SIG-M5 treated with dmso at 0.1 percent for 504 hours (cell line): ENCODE results near the gene SPATA31E1.
"Not testable (repeated sequence)": the region's sequence is repeated elsewhere in the genome, so short reads cannot be mapped to it uniquely, and the experiment has no call there.

Experiments used
- DNase-seq: peaks from one replicate; lab custom pipeline; 2025; ENCODE audit not compliant: unreplicated experiment; lab: John Stamatoyannopoulos, UW

The SPATA31E1 gene

GRCh38 chr9:87884578-87885459, 2.1 kb downstream of the SPATA31E1 start:
- no peak for DNase-seq

- no peak for DNase-seq
Observed at GRCh38 chr9:87885484-87886189, 3.0 kb downstream of the SPATA31E1 start.

DNA sequence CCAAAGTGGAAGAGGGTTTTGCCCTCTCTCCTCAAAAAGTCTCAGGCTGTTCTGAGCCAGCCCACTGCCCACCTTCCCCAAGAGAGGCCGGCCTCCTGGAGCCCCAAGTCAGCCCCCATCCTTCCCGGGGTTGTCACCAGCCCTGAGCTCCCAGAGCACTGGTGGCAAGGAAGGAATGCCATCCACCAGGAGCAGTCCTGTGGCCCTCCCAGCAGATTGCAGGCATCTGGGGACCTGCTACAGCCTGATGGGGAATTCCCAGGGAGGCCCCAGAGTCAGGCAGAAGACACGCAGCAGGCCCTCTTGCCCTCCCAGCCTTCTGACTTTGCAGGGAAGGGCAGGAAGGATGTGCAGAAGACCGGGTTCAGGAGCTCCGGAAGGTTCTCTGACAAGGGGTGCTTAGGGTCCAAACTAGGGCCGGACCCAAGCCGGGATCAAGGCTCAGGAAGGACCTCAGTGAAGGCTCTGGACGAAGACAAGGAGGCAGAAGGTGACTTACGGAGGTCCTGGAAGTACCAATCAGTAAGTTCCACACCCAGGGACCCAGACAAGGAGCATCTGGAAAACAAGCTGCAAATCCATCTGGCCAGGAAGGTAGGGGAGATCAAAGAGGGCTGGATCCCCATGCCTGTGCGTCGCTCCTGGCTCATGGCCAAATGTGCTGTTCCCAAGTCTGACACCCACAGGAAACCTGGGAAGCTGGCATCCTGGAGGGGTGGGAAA, 3.7 kb downstream of the SPATA31E1 start:
- DNase-seq: no peak

GRCh38 chr9:87886933-87887505, 4.3 kb downstream of the SPATA31E1 start:
- no peak for DNase-seq

DNA sequence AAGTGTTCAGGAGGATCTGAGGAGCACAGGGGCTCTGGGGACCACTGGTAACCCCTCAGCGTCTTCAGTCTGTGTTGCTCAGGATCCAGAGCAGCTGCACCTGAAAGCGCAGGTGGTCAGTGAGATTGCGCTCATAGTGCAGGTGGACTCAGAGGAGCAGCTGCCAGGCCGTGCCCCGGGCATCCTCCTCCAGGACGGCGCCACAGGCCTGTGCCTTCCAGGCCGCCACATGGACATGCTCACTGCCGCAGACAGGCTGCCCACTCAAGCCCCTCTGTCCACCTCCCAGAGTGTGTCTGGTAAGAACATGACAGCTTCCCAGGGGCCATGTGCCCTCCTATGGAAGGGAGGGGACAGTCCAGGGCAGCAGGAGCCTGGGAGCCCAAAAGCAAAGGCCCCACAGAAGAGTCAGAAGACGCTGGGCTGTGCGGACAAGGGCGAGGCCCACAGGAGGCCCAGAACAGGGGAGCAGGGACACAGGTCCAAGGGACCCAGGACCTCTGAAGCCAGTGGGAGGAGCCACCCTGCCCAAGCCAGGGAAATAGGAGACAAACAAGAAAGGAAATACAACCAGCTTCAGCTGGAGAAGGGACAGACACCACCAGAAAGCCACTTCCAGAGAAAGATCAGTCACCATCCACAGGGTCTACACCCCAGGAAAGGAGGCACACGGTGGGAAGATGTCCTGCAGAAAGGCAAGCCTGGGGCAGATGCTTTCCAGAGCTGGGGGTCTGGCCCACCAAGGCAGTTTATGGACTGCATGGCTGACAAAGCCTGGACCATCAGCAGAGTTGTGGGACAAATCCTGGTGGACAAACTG, 5.2 kb downstream of the SPATA31E1 start:
- DNase-seq: no peak

- DNase-seq: no peak
Observed at GRCh38 chr9:87888501-87888900, 5.8 kb downstream of the SPATA31E1 start.

DNA sequence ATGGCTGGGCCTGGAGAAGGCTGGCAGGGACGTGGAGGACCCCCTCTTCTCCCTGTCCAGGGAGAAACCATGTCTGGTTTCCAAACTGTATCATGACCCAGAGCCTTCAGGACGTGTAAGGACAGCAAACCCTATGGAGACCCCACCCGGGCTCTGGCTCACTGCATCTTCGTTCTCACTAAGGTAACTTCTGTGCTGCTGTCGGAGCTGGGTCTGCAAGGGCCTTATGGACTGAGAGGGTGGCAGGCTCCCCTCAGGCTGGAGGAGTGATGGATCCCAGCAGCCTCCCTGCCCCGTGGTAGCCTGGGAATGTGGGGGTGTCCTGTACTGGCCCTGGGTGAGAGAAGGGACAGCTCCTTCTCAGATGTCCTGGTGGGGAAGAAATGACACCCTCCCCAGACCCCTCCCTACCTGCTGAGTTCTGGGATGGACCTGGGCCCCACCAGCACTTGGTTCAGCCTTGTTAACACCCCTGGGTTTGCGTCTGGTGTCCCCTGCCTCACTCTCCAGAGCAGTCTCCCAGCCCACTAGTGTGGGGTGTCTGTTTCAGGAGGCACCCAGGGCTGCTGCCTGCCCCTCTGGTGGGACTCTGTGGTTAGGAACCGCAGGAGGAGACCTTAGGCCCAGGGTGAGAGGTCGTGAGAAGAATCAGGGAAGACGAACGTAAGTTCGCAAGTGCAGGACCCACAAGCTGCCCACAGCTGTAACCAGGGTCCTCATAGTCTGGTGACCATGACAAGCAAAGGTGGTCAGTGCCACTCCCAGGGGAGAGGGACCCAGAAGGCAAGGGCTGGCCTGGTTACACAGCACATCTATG, 6.6 kb downstream of the SPATA31E1 start:
- DNase-seq: no peak

DNA sequence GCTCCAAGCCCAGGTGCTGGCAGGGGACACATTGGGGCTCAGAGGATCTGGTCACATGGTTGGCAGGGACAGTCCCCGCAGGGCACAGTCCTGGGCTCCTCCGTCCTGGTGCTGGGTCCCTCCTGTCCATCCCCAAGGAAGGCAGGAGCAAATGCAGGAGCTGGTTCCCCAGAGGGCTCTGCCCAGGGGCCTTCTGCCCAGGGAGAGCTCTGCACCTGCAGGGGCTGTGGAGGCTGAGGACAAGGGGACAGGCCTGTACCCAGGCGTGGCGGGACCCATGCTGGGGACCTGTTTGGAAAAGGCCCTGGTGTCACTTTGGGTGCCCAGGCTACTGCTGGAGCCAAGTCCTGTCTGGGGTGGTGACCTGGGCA, 7.2 kb downstream of the SPATA31E1 start:
- DNase-seq: no peak

- DNase-seq: no peak
Observed at GRCh38 chr9:87890837-87891236, 8.2 kb downstream of the SPATA31E1 start.

DNA sequence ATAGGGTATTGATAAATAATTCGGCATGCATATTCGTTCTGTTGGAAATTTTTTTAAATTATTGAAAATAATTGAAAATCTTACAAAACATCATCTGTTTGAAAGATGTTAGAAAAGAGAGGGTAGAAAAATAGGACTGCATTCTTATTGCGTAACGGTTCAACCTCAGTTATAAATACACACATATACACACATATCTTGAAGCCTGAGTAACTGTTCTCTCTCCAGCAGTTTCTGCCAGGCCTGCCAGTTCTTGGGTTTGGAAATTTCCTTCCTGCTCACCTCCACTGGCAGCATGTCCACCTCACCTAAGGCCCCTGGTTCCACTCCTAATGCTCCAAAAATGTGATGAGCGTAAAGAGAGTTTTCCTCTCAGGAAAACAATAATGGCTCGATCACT, 9.1 kb downstream of the SPATA31E1 start:
- DNase-seq: no peak

GRCh38 chr9:87892956-87893355, 10.3 kb downstream of the SPATA31E1 start:
- no peak for DNase-seq

DNA sequence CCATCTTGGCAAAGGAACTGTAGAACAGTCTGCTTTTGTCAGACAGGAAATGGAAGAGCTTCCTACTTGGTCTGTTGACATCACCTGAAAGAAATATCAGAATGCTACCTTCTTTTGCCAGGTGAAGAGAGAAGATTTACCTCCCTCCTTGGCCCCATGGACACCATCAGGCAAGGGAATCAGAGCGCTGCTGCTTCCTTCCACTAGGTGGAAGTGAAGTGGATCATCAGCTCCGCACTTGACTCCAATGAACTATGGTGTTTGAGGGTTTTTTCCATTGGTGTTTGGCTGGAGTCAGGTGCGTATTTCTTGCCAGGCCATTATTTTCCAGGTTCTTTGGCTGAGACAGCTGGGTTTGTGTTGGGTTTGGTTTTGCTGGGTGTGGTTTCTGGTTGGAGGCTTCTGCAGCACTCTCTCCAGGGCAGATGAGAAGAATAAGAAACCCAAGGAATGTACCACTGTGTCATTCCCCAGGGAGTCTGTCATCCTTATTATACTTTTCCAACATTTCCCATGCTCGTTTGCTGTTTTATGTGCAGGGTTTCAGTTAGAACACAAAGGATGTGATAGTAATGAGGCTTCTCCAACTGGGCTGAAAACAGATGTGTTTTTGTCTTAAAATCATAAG, 12.4 kb downstream of the SPATA31E1 start:
- no peak for DNase-seq

GRCh38 chr9:87896891-87897290, 14.2 kb downstream of the SPATA31E1 start:
- no peak for DNase-seq

DNA sequence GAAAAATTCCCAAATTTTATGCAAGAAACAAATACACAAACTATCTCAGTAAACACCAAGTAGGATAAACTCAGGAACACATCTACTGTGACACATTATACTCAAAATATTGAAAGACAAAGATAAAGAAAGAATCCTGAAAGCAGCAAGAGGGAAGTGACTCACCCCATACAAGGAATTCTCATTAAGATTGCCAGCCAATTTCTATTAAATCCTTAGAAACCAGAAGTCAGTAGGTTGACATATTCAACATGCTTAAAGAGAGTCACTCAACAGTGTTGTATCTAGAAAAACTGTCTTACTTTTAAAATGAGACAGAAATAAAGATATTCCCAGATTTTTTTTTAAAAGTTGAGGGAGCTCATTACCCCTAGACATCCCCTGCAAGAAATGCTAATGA, 15.5 kb downstream of the SPATA31E1 start:
- no peak for DNase-seq

DNA sequence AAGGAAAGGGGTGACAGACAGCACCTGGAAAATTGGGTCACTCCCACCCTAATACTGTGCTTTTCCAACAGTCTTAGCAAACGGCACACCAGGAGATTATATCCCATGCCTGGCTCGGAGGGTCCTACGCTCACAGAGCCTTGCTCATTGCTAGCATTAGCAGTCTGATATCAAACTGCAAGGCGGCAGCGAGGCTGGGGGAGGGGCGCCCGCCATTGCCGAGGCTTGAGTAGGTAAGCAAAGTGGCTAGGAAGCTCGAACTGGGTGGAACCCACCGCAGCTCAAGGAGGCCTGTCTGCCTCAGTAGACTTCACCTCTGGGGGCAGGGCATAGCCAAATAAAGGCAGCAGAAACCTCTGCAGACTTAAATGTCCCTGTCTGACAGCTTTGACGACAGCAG, 19.7 kb downstream of the SPATA31E1 start:
- DNase-seq: not testable (repeated sequence)

GRCh38 chr9:87909310-87910041, 26.8 kb downstream of the SPATA31E1 start:
- no peak for DNase-seq

DNA sequence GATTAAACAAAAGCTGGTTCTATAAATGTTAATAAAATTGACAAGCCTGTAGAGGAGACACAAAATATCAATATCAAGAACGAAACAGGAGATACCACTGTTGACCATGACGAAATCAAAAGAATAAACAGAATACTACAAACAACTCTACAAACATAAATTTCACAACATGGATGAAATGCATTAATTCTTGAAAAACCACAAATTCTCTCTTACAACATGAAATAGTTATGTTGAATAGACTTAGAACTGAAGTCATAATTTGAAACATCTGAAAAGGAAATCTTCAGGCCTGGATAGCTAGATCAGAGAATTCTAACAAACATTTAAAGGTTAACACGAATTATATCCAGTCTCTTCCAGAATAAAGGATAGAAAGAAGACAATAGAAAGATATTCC, 28.1 kb downstream of the SPATA31E1 start:
- no peak for DNase-seq

DNA sequence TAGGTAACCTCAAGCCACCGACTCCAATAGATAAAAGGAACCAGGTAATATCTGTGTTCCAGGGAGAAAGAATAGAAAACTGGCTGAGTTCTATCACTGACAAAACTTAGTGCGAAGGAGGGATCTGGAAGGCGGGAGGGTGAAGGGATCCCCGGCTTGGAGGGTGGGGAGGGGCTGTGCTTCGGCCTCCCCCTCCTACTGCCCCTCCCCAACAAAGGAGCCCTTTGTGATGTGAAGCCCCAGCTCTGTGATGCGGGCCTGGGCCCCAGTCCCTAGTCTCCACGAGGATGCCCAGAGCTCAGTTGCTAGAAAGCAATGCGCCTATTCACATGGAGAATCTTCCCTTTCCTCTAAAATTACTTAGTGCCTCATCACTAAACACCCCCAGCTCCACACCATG, 35.0 kb downstream of the SPATA31E1 start, which contains the start of gene SPATA31C1:
Gene SPATA31C1 (plus strand): TSS at position 301 of the 400 bp plus-strand sequence.
- DNase-seq: not testable (repeated sequence)
